Measurements from ENCODE around the gene CDKN3.
"Not testable (repeated sequence)": the region's sequence is repeated elsewhere in the genome, so short reads cannot be mapped to it uniquely, and the experiment has no call there.

DNA sequence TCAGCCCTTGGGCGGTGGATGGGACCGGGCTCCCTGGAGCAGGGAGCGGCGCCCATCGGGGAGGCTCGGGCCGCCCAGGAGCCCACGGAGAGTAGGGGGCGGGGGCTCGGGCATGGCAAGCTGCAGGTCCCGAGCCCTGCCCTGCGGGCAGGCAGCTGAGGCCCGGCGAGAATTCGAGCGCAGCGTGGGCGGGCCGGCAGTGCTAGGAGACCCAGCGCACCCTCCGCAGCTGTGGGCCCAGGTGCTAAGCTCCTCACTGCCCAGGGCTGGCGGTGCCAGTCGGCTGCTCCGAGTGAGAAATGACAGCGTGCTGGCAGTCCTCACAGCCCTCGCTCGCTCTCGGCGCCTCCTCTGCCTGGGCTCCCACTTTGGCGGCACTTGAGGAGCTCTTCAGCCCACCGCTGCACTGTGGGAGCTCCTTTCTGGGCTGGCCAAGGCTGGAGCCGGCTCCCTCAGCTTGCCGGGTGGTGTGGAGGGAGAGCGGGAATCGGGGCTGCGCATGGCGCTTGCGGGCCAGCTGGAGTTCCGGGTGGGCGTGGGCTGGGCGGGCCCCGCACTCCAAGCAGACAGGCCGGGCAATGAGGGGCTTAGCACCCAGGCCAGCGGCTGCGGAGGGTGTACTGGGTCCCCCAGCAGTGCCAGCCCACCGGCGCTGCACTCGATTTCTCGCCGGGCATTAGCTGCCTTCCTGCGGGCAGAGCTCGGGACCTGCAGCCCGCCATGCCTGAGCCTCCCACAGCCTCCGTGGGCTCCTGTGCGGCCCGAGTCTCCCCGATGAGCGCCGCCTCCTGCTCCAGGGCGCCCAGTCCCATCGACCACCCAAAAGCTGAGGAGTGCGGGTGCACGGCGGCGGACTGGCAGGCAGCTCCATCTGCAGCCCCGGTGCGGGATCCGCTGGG, 3.6 kb upstream of the CDKN3 start:
- TF ChIP-seq, protein P1, sequence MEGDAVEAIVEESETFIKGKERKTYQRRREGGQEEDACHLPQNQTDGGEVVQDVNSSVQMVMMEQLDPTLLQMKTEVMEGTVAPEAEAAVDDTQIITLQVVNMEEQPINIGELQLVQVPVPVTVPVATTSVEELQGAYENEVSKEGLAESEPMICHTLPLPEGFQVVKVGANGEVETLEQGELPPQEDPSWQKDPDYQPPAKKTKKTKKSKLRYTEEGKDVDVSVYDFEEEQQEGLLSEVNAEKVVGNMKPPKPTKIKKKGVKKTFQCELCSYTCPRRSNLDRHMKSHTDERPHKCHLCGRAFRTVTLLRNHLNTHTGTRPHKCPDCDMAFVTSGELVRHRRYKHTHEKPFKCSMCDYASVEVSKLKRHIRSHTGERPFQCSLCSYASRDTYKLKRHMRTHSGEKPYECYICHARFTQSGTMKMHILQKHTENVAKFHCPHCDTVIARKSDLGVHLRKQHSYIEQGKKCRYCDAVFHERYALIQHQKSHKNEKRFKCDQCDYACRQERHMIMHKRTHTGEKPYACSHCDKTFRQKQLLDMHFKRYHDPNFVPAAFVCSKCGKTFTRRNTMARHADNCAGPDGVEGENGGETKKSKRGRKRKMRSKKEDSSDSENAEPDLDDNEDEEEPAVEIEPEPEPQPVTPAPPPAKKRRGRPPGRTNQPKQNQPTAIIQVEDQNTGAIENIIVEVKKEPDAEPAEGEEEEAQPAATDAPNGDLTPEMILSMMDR (IDR thresholded peaks at IDR 0.05) = not testable (repeated sequence)
- not testable (repeated sequence) for TF ChIP-seq POLR2A, POLR2AphosphoS5 (IDR thresholded peaks at IDR 0.05)
